Nephron progenitor cell (in vitro differentiated cells): ENCODE data around the gene DRD4.

ENCODE experiments used
- DNase-seq: peaks from one replicate; pipeline ENCODE4 v3.0.0; 2021
- H3K27ac Mint-ChIP-seq: 2 replicates; pipeline ENCODE4 v1.8.0; 2021; ENCODE audit warnings: mild to moderate bottlenecking, moderate library complexity, mixed read lengths
- H3K27me3 Mint-ChIP-seq: 2 replicates; pipeline ENCODE4 v1.8.0; 2021; ENCODE audit warnings: mild to moderate bottlenecking, low read depth, mixed read lengths; ENCODE audit not compliant: poor library complexity
- H3K36me3 Mint-ChIP-seq: 2 replicates; pipeline ENCODE4 v1.8.0; 2021; ENCODE audit warnings: low read depth, mixed read lengths
- H3K4me1 Mint-ChIP-seq: 2 replicates; pipeline ENCODE4 v1.8.0; 2021; ENCODE audit warnings: mixed read lengths
- H3K4me3 Mint-ChIP-seq: 2 replicates; pipeline ENCODE4 v1.8.0; 2021; ENCODE audit warnings: mild to moderate bottlenecking, moderate library complexity, mixed read lengths
- H3K9me3 Mint-ChIP-seq: 2 replicates; pipeline ENCODE4 v1.8.0; 2021; ENCODE audit warnings: mild to moderate bottlenecking, moderate library complexity, mixed read lengths
- CTCF ChIP-seq: fragments of 200-600 bp; sonication (generic); IDR thresholded peaks from 2 replicates; pipeline ENCODE4 v1.5.0; 2021; ENCODE audit warnings: antibody characterized with exemption

DRD4 gene

GRCh38 chr11:680476-680875 is 43.4 kb downstream of the DRD4 start:
- TF ChIP-seq CTCF = no peak
- H3K36me3 Mint-ChIP-seq = peaks cover 62% of the 10 kb centered on the region
- peaks cover 15% of the 10 kb centered on the region for H3K4me1 Mint-ChIP-seq
- no peaks in the 10 kb centered on the region for H3K27me3 Mint-ChIP-seq
- no peak for DNase-seq
- no peak overlapping the region for H3K4me3 Mint-ChIP-seq
- H3K27ac Mint-ChIP-seq = peak overlapping the region; percentile 66
- no peaks in the 10 kb centered on the region for H3K9me3 Mint-ChIP-seq

- H3K36me3 Mint-ChIP-seq = peaks cover 62% of the 10 kb centered on the region
- DNase-seq = no peak
- H3K27me3 Mint-ChIP-seq = no peaks in the 10 kb centered on the region
- H3K4me3 Mint-ChIP-seq = no peak overlapping the region
- peak overlapping the region; percentile 66 for H3K27ac Mint-ChIP-seq
- no peak for TF ChIP-seq CTCF
- no peaks in the 10 kb centered on the region for H3K9me3 Mint-ChIP-seq
- peaks cover 15% of the 10 kb centered on the region for H3K4me1 Mint-ChIP-seq
Measured at GRCh38 chr11:680970-681369, 43.9 kb downstream of the DRD4 start.

- H3K36me3 Mint-ChIP-seq = peaks cover 55% of the 10 kb centered on the region
- TF ChIP-seq CTCF = no peak
- DNase-seq = no peak
- no peak overlapping the region for H3K4me3 Mint-ChIP-seq
- H3K27ac Mint-ChIP-seq = peak overlapping the region; percentile 45
- no peaks in the 10 kb centered on the region for H3K27me3 Mint-ChIP-seq
- H3K4me1 Mint-ChIP-seq = peaks cover 26% of the 10 kb centered on the region
- no peaks in the 10 kb centered on the region for H3K9me3 Mint-ChIP-seq
Measured at GRCh38 chr11:686451-687243, 49.6 kb downstream of the DRD4 start.

GRCh38 chr11:687751-688150 is 50.7 kb downstream of the DRD4 start:
- Mint-ChIP-seq H3K27me3 (no peaks in the 10 kb centered on the region), H3K36me3 (peaks cover 44% of the 10 kb centered on the region), H3K4me1 (peaks cover 33% of the 10 kb centered on the region), H3K9me3 (no peaks in the 10 kb centered on the region), H3K27ac (no peak overlapping the region), H3K4me3 (no peak overlapping the region)
- DNase-seq = no peak
- TF ChIP-seq CTCF = no peak

GRCh38 chr11:688681-689080 is 51.6 kb downstream of the DRD4 start:
- H3K36me3 Mint-ChIP-seq = peaks cover 35% of the 10 kb centered on the region
- H3K27ac Mint-ChIP-seq = no peak overlapping the region

More at GRCh38 chr11:688681-689080, 51.6 kb downstream of the DRD4 start:
- no peaks in the 10 kb centered on the region for H3K27me3 Mint-ChIP-seq
- DNase-seq = no peak
- no peak for TF ChIP-seq CTCF
- H3K4me1 Mint-ChIP-seq = peaks cover 33% of the 10 kb centered on the region
- no peaks in the 10 kb centered on the region for H3K9me3 Mint-ChIP-seq
- H3K4me3 Mint-ChIP-seq = no peak overlapping the region
